Endothelial cell of umbilical vein (primary cell): ENCODE results near the gene TRIM41.

Source experiments
- CTCF ChIP-seq, 2 donors: IDR thresholded peaks; 1 replicate in 1 of 2; 2 replicates in 1 of 2; pipeline ENCODE4 v1.5.1; 2011; ENCODE audit warnings: low read length in 2 of 2, mild to moderate bottlenecking in 2 of 2, moderate library complexity in 2 of 2, control low read depth in 1 of 2, inconsistent platforms in 1 of 2, low read depth in 1 of 2; ENCODE audit not compliant: insufficient read depth in 1 of 2; ENCODE audit errors: extremely low read depth in 1 of 2
- GATA2 ChIP-seq: IDR thresholded peaks from 2 replicates; pipeline ENCODE4 v1.7.0; 2011; ENCODE audit warnings: low read depth, mild to moderate bottlenecking, moderate library complexity, mixed read lengths, low read length; ENCODE audit not compliant: insufficient read length, insufficient read depth
- POLR2A ChIP-seq: IDR thresholded peaks from 2 replicates; pipeline ENCODE4 v1.6.1; 2012; ENCODE audit warnings: low read depth, mild to moderate bottlenecking, control low read depth, low read length

DNA sequence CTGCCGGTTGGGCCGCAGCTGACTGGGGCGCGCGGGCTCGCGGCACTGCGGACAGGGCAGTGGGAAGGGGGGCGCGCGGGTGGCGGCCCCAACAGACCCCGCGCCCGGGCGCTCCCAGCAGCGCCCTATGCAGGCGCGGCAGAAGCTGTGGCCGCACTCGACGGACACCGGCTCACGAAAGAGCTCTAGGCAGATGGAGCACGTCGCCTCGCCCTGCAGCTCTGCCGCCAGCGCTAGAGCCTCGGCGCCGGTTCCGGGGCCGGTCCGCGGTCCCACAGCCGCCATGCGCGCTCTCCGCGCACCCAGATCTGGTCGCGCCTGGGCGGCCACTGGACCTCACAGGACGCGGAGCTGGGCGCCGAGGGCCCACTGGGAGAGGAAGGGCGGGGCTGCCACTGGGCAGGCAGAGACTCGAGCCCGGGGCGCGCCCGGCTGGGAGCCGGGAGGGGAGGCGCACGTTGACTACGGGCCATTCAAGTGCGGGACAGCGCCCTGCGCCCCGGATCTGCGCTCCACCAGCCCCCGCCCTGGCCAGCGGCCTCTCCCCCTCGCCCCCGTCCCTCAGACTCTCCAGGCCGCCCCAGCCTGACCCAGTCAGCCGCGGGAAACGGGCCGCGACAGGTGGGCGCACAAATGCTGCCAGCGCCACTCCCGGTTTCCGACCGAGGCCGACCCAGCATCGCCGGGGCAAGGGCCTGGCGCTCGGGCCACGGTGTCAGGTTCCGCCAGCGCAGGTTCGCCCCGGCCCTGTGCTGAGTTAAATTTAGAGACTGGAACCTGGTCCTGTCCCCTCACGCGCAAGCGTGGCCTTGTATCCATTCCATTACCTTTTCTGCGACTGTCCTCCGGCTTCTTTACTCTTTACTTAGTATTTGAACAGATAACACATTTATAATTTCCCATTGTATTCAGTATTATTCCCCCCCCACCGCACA is 18.0 kb upstream of the TRIM41 start, which contains the start of gene TRIM7:
- TF ChIP-seq CTCF (IDR thresholded peaks at IDR 0.05; ENCODE audit: extremely low read depth in 1 of 2, insufficient read depth in 1 of 2, low read depth in 1 of 2, low read length in 2 of 2) (no peak), POLR2A (no peak), GATA2 (no peak)
